Bronchial smooth muscle cell (primary cell): ENCODE measurements around the gene PTOV1. TPM values are rescaled to one million over a fixed set of nuclear protein-coding genes. Genes with fewer than 3 reads are reported as not detected.

Source experiments
- total RNA-seq: library from RNA; depleted of rRNA; stranded (reverse); fragments of >200 nt; gene quantifications from 2 replicates; pipeline ENCODE4 v1.2.1, GENCODE V29; 2014

PTOV1 gene
- total RNA-seq, result 61.8 and 67.4 TPM in 2 replicates

GRCh38 chr19:49850487-49851342 is at the start of gene PTOV1:
TSS of gene PTOV1 (plus strand) at chr19:49851159.

GRCh38 chr19:49812997-49813861 is 37.7 kb upstream of the PTOV1 start, which contains the start of gene FUZ:
TSS of gene FUZ (minus strand) at chr19:49813292. CDS start at chr19:49813106, 186 bp downstream.

GRCh38 chr19:49817964-49818648 is 32.9 kb upstream of the PTOV1 start, which contains the start of gene MED25:
TSS of gene MED25 (plus strand) at chr19:49818289. CDS start at chr19:49818342, 53 bp downstream.

GRCh38 chr19:49866933-49867782 is 16.2 kb downstream of the PTOV1 start, which contains the start of gene PNKP:
TSS of gene PNKP (minus strand) at chr19:49867576. CDS start at chr19:49867204, 372 bp downstream.

GRCh38 chr19:49877020-49877878 is 26.3 kb downstream of the PTOV1 start, which contains the start of the genes AKT1S1 and TBC1D17:
TSS of gene AKT1S1 (minus strand) at chr19:49877355. CDS start at chr19:49873295, 4,060 bp downstream.
TSS of gene TBC1D17 (plus strand) at chr19:49877702. CDS start at chr19:49877724, 22 bp downstream.

GRCh38 chr19:49896863-49897621 is 46.1 kb downstream of the PTOV1 start, which contains the start of gene IL4I1:
TSS of gene IL4I1 (minus strand) at chr19:49896887. CDS start at chr19:49896160, 727 bp downstream.

Other genes starting within 250 kb of the PTOV1 start
- gene RRAS, start 211.0 kb upstream of the PTOV1 start, total RNA-seq, result 40.7 and 48.1 TPM in 2 replicates
- 6.7 and 9.0 TPM in 2 replicates for gene SCAF1, start 208.9 kb upstream of the PTOV1 start, total RNA-seq
- gene IRF3, start 185.3 kb upstream of the PTOV1 start, total RNA-seq, result 59.2 and 59.9 TPM in 2 replicates
- gene BCL2L12, start 185.2 kb upstream of the PTOV1 start, total RNA-seq, result 0.52 and 1.6 TPM in 2 replicates
- 314 and 403 TPM in 2 replicates for gene PRMT1, start 173.9 kb upstream of the PTOV1 start, total RNA-seq
- 0.17 and 0.47 TPM in 2 replicates for gene ADM5, start 161.6 kb upstream of the PTOV1 start, total RNA-seq
- 26.6 and 34.5 TPM in 2 replicates for gene CPT1C, start 160.0 kb upstream of the PTOV1 start, total RNA-seq
- gene TSKS, start 87.9 kb upstream of the PTOV1 start, total RNA-seq, result 0.26 and 0.32 TPM in 2 replicates
- gene AP2A1, start 84.2 kb upstream of the PTOV1 start, total RNA-seq, result 69.2 and 78.0 TPM in 2 replicates
- gene FUZ, start 37.9 kb upstream of the PTOV1 start, total RNA-seq, result 28.5 and 33.1 TPM in 2 replicates
- 13.2 and 13.3 TPM in 2 replicates for gene MED25, start 32.9 kb upstream of the PTOV1 start, total RNA-seq
- 31.1 and 38.3 TPM in 2 replicates for gene PNKP, start 16.4 kb downstream of the PTOV1 start, total RNA-seq
- gene AKT1S1, start 26.2 kb downstream of the PTOV1 start, total RNA-seq, result 9.2 and 9.6 TPM in 2 replicates
- gene TBC1D17, start 26.5 kb downstream of the PTOV1 start, total RNA-seq, result 10.8 and 11.5 TPM in 2 replicates
- gene IL4I1, start 45.7 kb downstream of the PTOV1 start, total RNA-seq, result 0.47 and 0.52 TPM in 2 replicates
- 11.7 and 32.0 TPM in 2 replicates for gene ATF5, start 78.0 kb downstream of the PTOV1 start, total RNA-seq
- gene NUP62, start 78.3 kb downstream of the PTOV1 start, total RNA-seq, result 13.7 and 14.3 TPM in 2 replicates
- not detected in 2 replicates for gene SIGLEC11, start 110.0 kb downstream of the PTOV1 start, total RNA-seq
- gene VRK3, start 174.2 kb downstream of the PTOV1 start, total RNA-seq, result 17.7 and 19.4 TPM in 2 replicates
- 4.6 and 5.5 TPM in 2 replicates for gene ZNF473, start 174.8 kb downstream of the PTOV1 start, total RNA-seq